Osteoblast (primary cell): ENCODE results near the gene SLC6A17. TPM values are rescaled to one million over a fixed set of nuclear protein-coding genes. Genes with fewer than 3 reads are reported as not detected.

ENCODE experiments used
- DNase-seq: peaks from one replicate; pipeline ENCODE4 v3.0.0; 2011; ENCODE audit warnings: low spot score, mixed read lengths; ENCODE audit not compliant: insufficient read length; ENCODE audit errors: missing footprints
- H2AFZ ChIP-seq: 2 replicates; pipeline ENCODE4 v1.6.0; 2011; ENCODE audit warnings: mild to moderate bottlenecking, low read length
- H3K27ac ChIP-seq: 2 replicates; pipeline ENCODE4 v1.5.1; 2011; ENCODE audit warnings: mild to moderate bottlenecking, low read depth, low read length, moderate library complexity
- H3K27me3 ChIP-seq: 2 replicates; pipeline ENCODE4 v1.6.0; 2012; ENCODE audit warnings: mild to moderate bottlenecking, control low read depth, inconsistent platforms, low read length, moderate library complexity; ENCODE audit not compliant: insufficient read depth
- H3K36me3 ChIP-seq: 2 replicates; pipeline ENCODE4 v1.5.1; 2011; ENCODE audit warnings: mild to moderate bottlenecking, low read length, control low read depth, moderate library complexity; ENCODE audit not compliant: insufficient read depth
- H3K4me1 ChIP-seq: 2 replicates; pipeline ENCODE4 v1.5.1; 2011; ENCODE audit warnings: mild to moderate bottlenecking, low read length, control low read depth, moderate library complexity; ENCODE audit not compliant: insufficient read depth
- H3K4me2 ChIP-seq: 2 replicates; pipeline ENCODE4 v1.6.0; 2011; ENCODE audit warnings: mild to moderate bottlenecking, low read length; ENCODE audit not compliant: insufficient read depth
- H3K4me3 ChIP-seq: fragments of 200-600 bp; sonication (generic); 3 replicates; pipeline ENCODE4 v1.5.1; 2012; ENCODE audit warnings: mild to moderate bottlenecking, low read length, inconsistent platforms; ENCODE audit not compliant: insufficient read depth
- H3K79me2 ChIP-seq: 2 replicates; pipeline ENCODE4 v1.6.0; 2012; ENCODE audit warnings: mild to moderate bottlenecking, low read length, control low read depth, inconsistent platforms; ENCODE audit not compliant: insufficient read depth
- H3K9me3 ChIP-seq: 2 replicates; pipeline ENCODE4 v1.5.1; 2011; ENCODE audit warnings: low read depth, low read length, control low read depth
- H4K20me1 ChIP-seq: 2 replicates; pipeline ENCODE4 v1.6.0; 2012; ENCODE audit warnings: mild to moderate bottlenecking, low read length, control low read depth; ENCODE audit not compliant: insufficient read depth
- CTCF ChIP-seq: IDR thresholded peaks from 2 replicates; pipeline ENCODE4 v1.5.1; 2011; ENCODE audit warnings: mild to moderate bottlenecking, low read depth, low read length, moderate library complexity; ENCODE audit errors: extremely low read depth
- total RNA-seq: library from RNA; depleted of rRNA; stranded (reverse); fragments of >200 nt; gene quantifications from 2 replicates; pipeline ENCODE4 v1.2.3, GENCODE V29; 2012

SLC6A17 gene
- total RNA-seq, 1 donor, result under 0.01 TPM

GRCh38 chr1:110166861-110167260 is 16.6 kb downstream of the SLC6A17 start:
- no peak overlapping the region for H3K4me2 ChIP-seq
- no peaks in the 10 kb centered on the region for H3K9me3 ChIP-seq
- H3K4me3 ChIP-seq, result no peak overlapping the region
- no peak for TF ChIP-seq CTCF
- no peaks in the 10 kb centered on the region for H4K20me1 ChIP-seq
- DNase-seq, result no peak
- no peak overlapping the region for H3K27ac ChIP-seq
- H3K36me3 ChIP-seq, result no peaks in the 10 kb centered on the region
- no peaks in the 10 kb centered on the region for H3K4me1 ChIP-seq
- H2AFZ ChIP-seq, result no peak overlapping the region
- no peaks in the 10 kb centered on the region for H3K79me2 ChIP-seq
- peaks cover 14% of the 10 kb centered on the region for H3K27me3 ChIP-seq

- no peak overlapping the region for H3K27ac ChIP-seq
- H3K27me3 ChIP-seq, result peaks cover 8% of the 10 kb centered on the region
- H3K4me3 ChIP-seq, result no peak overlapping the region
- no peaks in the 10 kb centered on the region for H3K79me2 ChIP-seq
- DNase-seq, result no peak
- no peak overlapping the region for H2AFZ ChIP-seq
- H4K20me1 ChIP-seq, result no peaks in the 10 kb centered on the region
- no peaks in the 10 kb centered on the region for H3K9me3 ChIP-seq
- no peak overlapping the region for H3K4me2 ChIP-seq
- H3K36me3 ChIP-seq, result no peaks in the 10 kb centered on the region
- H3K4me1 ChIP-seq, result no peaks in the 10 kb centered on the region
- TF ChIP-seq CTCF, result no peak
Observed at GRCh38 chr1:110170766-110171733, 20.8 kb downstream of the SLC6A17 start.

- TF ChIP-seq CTCF, result no peak
Observed at GRCh38 chr1:110172001-110172400, 21.7 kb downstream of the SLC6A17 start.

GRCh38 chr1:110173466-110174105 is 23.3 kb downstream of the SLC6A17 start:
- Histone ChIP-seq H3K27ac (no peak overlapping the region), H4K20me1 (no peaks in the 10 kb centered on the region), H2AFZ (no peak overlapping the region), H3K4me3 (no peak overlapping the region), H3K27me3 (peaks cover 3% of the 10 kb centered on the region), H3K4me1 (no peaks in the 10 kb centered on the region), H3K9me3 (no peaks in the 10 kb centered on the region), H3K79me2 (no peaks in the 10 kb centered on the region), H3K4me2 (no peak overlapping the region), H3K36me3 (no peaks in the 10 kb centered on the region)
- no peak for TF ChIP-seq CTCF
- peak; percentile 87 for DNase-seq

More at GRCh38 chr1:110172001-110172400, 21.7 kb downstream of the SLC6A17 start:
- H3K27me3 ChIP-seq, result peaks cover 7% of the 10 kb centered on the region
- no peak overlapping the region for H3K27ac ChIP-seq
- H3K36me3 ChIP-seq, result no peaks in the 10 kb centered on the region
- no peak for DNase-seq
- no peaks in the 10 kb centered on the region for H3K79me2 ChIP-seq
- H2AFZ ChIP-seq, result no peak overlapping the region
- H3K4me1 ChIP-seq, result no peaks in the 10 kb centered on the region
- H4K20me1 ChIP-seq, result no peaks in the 10 kb centered on the region
- H3K9me3 ChIP-seq, result no peaks in the 10 kb centered on the region
- H3K4me2 ChIP-seq, result no peak overlapping the region
- no peak overlapping the region for H3K4me3 ChIP-seq
